Measurements from ENCODE around the gene DAB2.

DNA sequence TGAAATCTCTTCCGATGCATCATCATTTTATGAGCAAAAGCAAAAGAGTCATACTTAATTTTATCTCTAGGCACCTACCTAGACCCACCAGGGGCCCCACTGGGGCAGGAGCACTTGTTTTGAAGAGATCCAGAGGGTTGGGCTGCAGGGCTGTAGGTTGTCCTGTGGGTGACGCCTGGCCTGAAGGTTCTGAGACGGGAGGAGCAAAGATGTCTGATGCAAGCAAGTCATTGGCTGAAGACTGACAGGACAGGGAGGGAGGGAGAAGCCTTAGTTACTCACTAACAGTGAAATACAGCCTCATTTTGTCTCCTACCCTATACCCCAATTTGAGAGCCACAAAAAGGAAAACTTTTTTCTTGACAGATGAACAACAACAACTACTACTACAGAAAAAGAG is 43.4 kb downstream of the DAB2 start:
- TF ChIP-seq EZH2 (IDR thresholded peaks at IDR 0.05; ENCODE audit: insufficient read depth, poor library complexity, severe bottlenecking) = no peak
- no peak for TF ChIP-seq EZH2phosphoT487 (IDR thresholded peaks at IDR 0.05; ENCODE audit: insufficient read depth, low read depth)
